Mammary epithelial cell (primary cell): ENCODE data around the gene CHRNA4.

Experiments
- EZH2 ChIP-seq: IDR thresholded peaks from 2 replicates; pipeline ENCODE4 v1.6.1; 2012; ENCODE audit warnings: low read length, inconsistent platforms, borderline replicate concordance
- TF ChIP-seq, protein P1 (sequence below), 2 donors: IDR thresholded peaks in 1 of 2; conservative IDR thresholded peaks in 1 of 2; 2 replicates each; pipeline ENCODE4 v1.5.1; 2011 to 2012; ENCODE audit warnings: inconsistent platforms in 2 of 2, low read length in 2 of 2, mild to moderate bottlenecking in 2 of 2, control low read depth in 1 of 2, low read depth in 1 of 2; ENCODE audit not compliant: insufficient read depth in 1 of 2; ENCODE audit errors: extremely low read depth in 1 of 2

DNA sequence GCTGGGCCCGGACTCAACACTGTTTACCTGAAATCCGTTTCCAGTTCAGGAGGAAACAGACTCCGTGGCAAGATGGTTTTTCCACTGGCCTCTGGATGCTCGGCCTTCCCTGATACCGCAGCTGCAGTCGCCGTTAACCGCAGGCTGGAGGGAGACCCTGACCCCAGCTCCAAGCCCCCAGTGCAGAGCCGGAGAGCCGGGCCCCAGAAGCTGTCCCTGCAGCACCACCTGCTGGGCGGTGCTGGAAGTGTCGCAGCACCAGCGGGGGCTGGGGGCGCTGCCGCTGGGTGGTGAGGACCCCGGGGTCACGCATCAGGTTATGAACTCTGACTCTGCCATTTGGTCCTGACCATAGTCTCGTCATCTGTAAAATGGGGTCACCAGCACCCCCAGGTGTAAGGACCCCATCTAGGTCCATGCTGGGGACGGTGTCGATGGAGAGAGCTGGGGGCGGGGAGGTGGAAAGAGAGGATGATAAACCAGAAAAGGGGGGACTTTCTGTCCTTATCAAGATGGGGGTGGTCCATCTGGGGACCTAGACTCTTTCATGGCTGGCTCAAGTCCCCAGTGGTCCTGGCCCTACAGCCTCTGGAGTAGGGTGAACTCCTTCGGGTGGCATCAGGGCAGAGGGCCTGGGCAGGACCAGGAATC, 20.8 kb upstream of the CHRNA4 start:
- TF ChIP-seq, protein P1, sequence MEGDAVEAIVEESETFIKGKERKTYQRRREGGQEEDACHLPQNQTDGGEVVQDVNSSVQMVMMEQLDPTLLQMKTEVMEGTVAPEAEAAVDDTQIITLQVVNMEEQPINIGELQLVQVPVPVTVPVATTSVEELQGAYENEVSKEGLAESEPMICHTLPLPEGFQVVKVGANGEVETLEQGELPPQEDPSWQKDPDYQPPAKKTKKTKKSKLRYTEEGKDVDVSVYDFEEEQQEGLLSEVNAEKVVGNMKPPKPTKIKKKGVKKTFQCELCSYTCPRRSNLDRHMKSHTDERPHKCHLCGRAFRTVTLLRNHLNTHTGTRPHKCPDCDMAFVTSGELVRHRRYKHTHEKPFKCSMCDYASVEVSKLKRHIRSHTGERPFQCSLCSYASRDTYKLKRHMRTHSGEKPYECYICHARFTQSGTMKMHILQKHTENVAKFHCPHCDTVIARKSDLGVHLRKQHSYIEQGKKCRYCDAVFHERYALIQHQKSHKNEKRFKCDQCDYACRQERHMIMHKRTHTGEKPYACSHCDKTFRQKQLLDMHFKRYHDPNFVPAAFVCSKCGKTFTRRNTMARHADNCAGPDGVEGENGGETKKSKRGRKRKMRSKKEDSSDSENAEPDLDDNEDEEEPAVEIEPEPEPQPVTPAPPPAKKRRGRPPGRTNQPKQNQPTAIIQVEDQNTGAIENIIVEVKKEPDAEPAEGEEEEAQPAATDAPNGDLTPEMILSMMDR (conservative IDR thresholded peaks at IDR 0.05 in 1 of 2, IDR thresholded peaks at IDR 0.05 in 1 of 2; ENCODE audit: extremely low read depth in 1 of 2, insufficient read depth in 1 of 2, low read depth in 1 of 2, low read length in 2 of 2) = peak; percentile 85 to 91
- TF ChIP-seq EZH2 = no peak
